ENCODE data around the gene NR6A1.
A peak's percentile ranks its signal among the peaks of the same experiment; 100 is the strongest.

The NR6A1 gene

DNA sequence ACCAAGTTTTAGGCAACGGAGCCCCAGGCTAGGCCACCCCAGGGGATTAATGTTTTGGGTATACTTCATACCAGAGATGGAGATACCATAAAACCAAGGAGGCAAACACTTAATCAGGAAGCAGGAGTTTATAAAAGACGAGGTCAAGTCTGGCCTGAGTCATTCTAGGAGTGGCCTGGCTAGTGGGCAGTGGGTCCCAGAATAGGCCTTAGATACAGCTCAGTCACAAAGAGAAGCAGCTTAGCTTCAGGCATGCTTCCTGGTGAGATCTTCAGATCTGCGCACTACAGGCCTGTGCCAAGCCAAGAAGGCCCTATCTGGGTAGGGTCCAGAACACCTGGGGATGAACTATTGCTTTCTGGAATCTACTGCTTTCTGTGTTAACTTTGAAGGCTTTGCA, 243.3 kb downstream of the NR6A1 start:
- no peaks in the 10 kb centered on the region for H3K27me3 ChIP-seq (ENCODE audit: insufficient read depth, insufficient read length)
- no peaks in the 10 kb centered on the region for H3K9me3 ChIP-seq (ENCODE audit: insufficient read depth, low read length)
- H3K4me3 ChIP-seq (ENCODE audit: insufficient read length, low read depth) = no peak overlapping the region
- no peak overlapping the region for H3K9ac ChIP-seq (ENCODE audit: insufficient read length, low read depth)
- TF ChIP-seq ZNF274 (IDR thresholded peaks at IDR 0.05; ENCODE audit: low read depth, low read length) (no peak), SUZ12 (IDR thresholded peaks at IDR 0.05; ENCODE audit: extremely low read depth, insufficient read depth, insufficient read length) (no peak), YY1 (IDR thresholded peaks at IDR 0.05; ENCODE audit: insufficient read depth, insufficient read length) (no peak)
- H3K4me1 ChIP-seq (ENCODE audit: insufficient read depth, insufficient read length) = peaks cover under 1% of the 10 kb centered on the region
- H3K36me3 ChIP-seq (ENCODE audit: insufficient read depth, insufficient read length, low read length) = peaks cover 20% of the 10 kb centered on the region
- no peak for DNase-seq (ENCODE audit: low read depth, low spot score)

DNA sequence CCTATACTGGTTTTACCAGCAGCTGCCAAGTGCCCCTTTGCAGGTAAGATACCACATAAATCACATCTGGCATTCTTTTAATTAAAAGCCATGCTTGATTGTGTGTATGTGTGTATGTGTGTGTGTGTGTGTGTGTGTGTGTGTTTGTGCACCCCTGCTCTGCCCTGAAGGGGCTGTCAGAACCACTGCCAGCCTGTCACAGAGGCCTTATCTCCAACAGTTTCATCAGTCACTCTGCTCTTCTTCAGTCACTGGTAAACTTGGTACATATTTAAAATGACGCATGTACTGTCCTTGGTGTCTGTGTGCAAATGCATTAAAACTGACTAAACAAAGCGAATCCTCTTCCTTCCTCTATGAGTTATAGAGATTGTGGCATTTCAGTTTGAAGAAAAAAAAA, 244.9 kb downstream of the NR6A1 start:
- H3K4me3 ChIP-seq (ENCODE audit: insufficient read length, low read depth) = no peak overlapping the region
- H3K4me1 ChIP-seq (ENCODE audit: insufficient read depth, insufficient read length) = no peaks in the 10 kb centered on the region
- TF ChIP-seq ZNF274 (IDR thresholded peaks at IDR 0.05; ENCODE audit: low read depth, low read length) = no peak
- TF ChIP-seq YY1 (IDR thresholded peaks at IDR 0.05; ENCODE audit: insufficient read depth, insufficient read length) = no peak
- no peak for TF ChIP-seq SUZ12 (IDR thresholded peaks at IDR 0.05; ENCODE audit: extremely low read depth, insufficient read depth, insufficient read length)
- peaks cover 18% of the 10 kb centered on the region for H3K36me3 ChIP-seq (ENCODE audit: insufficient read depth, insufficient read length, low read length)
- DNase-seq (ENCODE audit: low read depth, low spot score) = no peak
- H3K9ac ChIP-seq (ENCODE audit: insufficient read length, low read depth) = no peak overlapping the region
- no peaks in the 10 kb centered on the region for H3K9me3 ChIP-seq (ENCODE audit: insufficient read depth, low read length)
- no peaks in the 10 kb centered on the region for H3K27me3 ChIP-seq (ENCODE audit: insufficient read depth, insufficient read length)

DNA sequence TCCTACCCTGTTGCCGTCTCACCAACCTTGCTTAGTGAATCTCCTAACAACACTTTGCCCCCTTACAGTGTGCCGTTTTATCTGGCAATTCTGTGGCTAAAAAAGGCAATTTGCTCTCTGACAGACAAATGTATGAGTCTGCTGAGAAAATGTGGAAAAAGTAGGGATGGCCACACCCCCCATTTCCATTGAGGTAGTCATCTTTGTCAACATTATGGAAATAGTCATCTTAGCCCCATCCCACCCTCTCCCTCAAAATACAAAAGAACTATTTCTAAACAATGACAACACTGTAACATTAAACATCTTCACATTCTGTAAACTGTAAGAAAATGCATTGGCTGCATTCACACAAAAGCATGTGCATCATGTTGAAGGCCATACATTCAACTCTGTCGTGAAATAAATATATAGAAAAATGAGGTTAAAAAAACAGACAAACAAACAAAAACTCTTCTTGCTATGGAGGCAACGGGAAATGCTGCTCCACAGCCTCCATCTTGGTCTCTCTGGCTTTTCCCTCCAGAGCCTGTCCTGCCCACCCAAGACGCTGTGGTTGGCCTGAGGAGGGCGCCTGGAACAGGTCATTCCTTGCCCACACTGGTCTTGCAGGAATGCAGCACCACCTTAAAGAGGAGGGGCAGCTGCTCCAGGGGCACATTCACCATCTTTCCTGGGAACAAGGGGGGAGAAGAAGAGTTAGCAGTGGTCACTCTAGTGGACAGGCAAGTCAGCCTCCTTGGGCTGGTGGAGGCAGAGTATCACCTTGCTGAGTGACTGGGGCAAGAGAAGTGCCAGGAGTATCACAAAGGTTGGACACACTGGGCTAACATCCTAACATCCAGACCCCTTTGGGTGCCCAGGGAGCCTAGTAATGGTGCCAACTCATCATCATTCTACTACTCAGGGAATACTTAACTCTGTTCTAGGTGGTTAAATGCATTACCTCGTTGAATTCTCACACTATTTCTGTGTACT, 248.7 kb downstream of the NR6A1 start:
- TF ChIP-seq YY1 (IDR thresholded peaks at IDR 0.05; ENCODE audit: insufficient read depth, insufficient read length) (no peak), SUZ12 (IDR thresholded peaks at IDR 0.05; ENCODE audit: extremely low read depth, insufficient read depth, insufficient read length) (no peak), ZNF274 (IDR thresholded peaks at IDR 0.05; ENCODE audit: low read depth, low read length) (no peak)
- H3K9me3 ChIP-seq (ENCODE audit: insufficient read depth, low read length) = no peaks in the 10 kb centered on the region
- H3K9ac ChIP-seq (ENCODE audit: insufficient read length, low read depth) = no peak overlapping the region
- peak; percentile 20 for DNase-seq (ENCODE audit: low read depth, low spot score)
- H3K36me3 ChIP-seq (ENCODE audit: insufficient read depth, insufficient read length, low read length) = peaks cover 16% of the 10 kb centered on the region
- no peaks in the 10 kb centered on the region for H3K27me3 ChIP-seq (ENCODE audit: insufficient read depth, insufficient read length)
- no peak overlapping the region for H3K4me3 ChIP-seq (ENCODE audit: insufficient read length, low read depth)
- peaks cover 5% of the 10 kb centered on the region for H3K4me1 ChIP-seq (ENCODE audit: insufficient read depth, insufficient read length)

DNA sequence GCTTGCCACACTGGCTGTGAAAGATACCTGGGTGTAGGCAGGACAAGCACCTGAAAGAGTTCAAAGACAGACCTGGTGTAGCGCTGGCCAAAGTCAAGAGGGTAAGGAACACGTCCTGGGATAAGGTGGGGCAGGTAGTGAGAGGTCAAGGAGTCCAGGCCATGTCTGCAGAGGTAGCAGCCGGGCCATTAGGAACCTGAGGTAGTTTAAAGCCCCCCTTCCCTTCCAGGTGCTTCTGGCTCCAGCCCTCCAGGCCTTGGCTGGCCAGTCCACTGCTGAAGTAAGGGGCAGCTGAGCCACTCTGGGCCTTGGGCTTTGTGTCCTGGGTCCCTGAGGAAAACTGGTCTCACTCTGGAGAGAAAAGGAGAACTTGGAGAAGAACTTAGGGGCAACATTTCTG, 250.0 kb downstream of the NR6A1 start:
- Histone ChIP-seq H3K36me3 (ENCODE audit: insufficient read depth, insufficient read length, low read length) (peaks cover 12% of the 10 kb centered on the region), H3K9me3 (ENCODE audit: insufficient read depth, low read length) (no peaks in the 10 kb centered on the region), H3K27me3 (ENCODE audit: insufficient read depth, insufficient read length) (no peaks in the 10 kb centered on the region), H3K4me3 (ENCODE audit: insufficient read length, low read depth) (no peak overlapping the region), H3K9ac (ENCODE audit: insufficient read length, low read depth) (no peak overlapping the region), H3K4me1 (ENCODE audit: insufficient read depth, insufficient read length) (peaks cover 5% of the 10 kb centered on the region)
- DNase-seq (ENCODE audit: low read depth, low spot score) = no peak
- TF ChIP-seq YY1 (IDR thresholded peaks at IDR 0.05; ENCODE audit: insufficient read depth, insufficient read length) = no peak
- no peak for TF ChIP-seq SUZ12 (IDR thresholded peaks at IDR 0.05; ENCODE audit: extremely low read depth, insufficient read depth, insufficient read length)
- no peak for TF ChIP-seq ZNF274 (IDR thresholded peaks at IDR 0.05; ENCODE audit: low read depth, low read length)

DNA sequence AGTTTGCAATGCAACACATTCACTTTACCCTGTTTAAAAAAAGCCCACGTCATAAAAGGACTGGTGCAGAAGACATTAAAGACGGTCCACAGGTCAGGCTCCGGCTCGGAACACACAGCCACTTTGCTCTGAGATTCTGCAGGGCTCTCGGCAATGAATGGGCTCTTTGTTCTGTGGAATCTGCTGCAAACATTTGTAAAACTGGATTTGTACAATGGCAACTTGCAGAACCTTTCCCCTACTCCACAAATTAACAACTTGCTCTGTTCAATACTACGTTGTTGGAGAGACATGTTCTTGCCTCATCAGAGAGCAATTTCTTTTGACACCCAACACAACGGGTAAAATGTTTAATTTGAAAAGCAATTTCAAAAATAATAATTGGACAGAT, 250.9 kb downstream of the NR6A1 start:
- no peak overlapping the region for H3K4me3 ChIP-seq (ENCODE audit: insufficient read length, low read depth)
- H3K9ac ChIP-seq (ENCODE audit: insufficient read length, low read depth) = no peak overlapping the region
- peaks cover 7% of the 10 kb centered on the region for H3K36me3 ChIP-seq (ENCODE audit: insufficient read depth, insufficient read length, low read length)
- DNase-seq (ENCODE audit: low read depth, low spot score) = no peak
- TF ChIP-seq ZNF274 (IDR thresholded peaks at IDR 0.05; ENCODE audit: low read depth, low read length) = no peak
- H3K27me3 ChIP-seq (ENCODE audit: insufficient read depth, insufficient read length) = no peaks in the 10 kb centered on the region
- H3K9me3 ChIP-seq (ENCODE audit: insufficient read depth, low read length) = no peaks in the 10 kb centered on the region
- peaks cover 5% of the 10 kb centered on the region for H3K4me1 ChIP-seq (ENCODE audit: insufficient read depth, insufficient read length)

DNA sequence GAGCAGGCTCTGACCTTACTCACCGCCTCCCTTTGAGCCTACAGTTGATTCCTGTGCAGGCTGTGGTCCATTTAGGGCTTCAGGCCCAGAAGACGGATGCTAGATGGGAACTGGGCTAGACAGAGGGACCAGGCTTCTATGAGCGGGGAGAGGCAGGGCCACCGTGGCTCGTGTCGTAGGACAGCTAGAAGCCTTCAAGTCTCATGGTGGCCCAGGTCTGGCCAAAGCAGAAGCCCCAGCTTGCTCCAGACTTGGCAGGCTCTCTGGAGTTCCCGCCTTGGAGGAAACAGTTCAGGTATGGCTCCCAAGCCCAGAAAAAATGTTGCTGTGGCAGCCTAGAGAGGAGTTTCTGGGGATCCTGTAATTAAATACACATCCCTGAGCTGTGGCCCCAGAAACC, 253.0 kb downstream of the NR6A1 start:
- no peaks in the 10 kb centered on the region for H3K9me3 ChIP-seq (ENCODE audit: insufficient read depth, low read length)
- no peak for TF ChIP-seq YY1 (IDR thresholded peaks at IDR 0.05; ENCODE audit: insufficient read depth, insufficient read length)
- no peak for TF ChIP-seq ZNF274 (IDR thresholded peaks at IDR 0.05; ENCODE audit: low read depth, low read length)
- no peak for TF ChIP-seq SUZ12 (IDR thresholded peaks at IDR 0.05; ENCODE audit: extremely low read depth, insufficient read depth, insufficient read length)
- H3K9ac ChIP-seq (ENCODE audit: insufficient read length, low read depth) = no peak overlapping the region
- DNase-seq (ENCODE audit: low read depth, low spot score) = no peak
- no peak overlapping the region for H3K4me3 ChIP-seq (ENCODE audit: insufficient read length, low read depth)
- no peaks in the 10 kb centered on the region for H3K27me3 ChIP-seq (ENCODE audit: insufficient read depth, insufficient read length)
- peaks cover 7% of the 10 kb centered on the region for H3K36me3 ChIP-seq (ENCODE audit: insufficient read depth, insufficient read length, low read length)
- peaks cover 5% of the 10 kb centered on the region for H3K4me1 ChIP-seq (ENCODE audit: insufficient read depth, insufficient read length)

DNA sequence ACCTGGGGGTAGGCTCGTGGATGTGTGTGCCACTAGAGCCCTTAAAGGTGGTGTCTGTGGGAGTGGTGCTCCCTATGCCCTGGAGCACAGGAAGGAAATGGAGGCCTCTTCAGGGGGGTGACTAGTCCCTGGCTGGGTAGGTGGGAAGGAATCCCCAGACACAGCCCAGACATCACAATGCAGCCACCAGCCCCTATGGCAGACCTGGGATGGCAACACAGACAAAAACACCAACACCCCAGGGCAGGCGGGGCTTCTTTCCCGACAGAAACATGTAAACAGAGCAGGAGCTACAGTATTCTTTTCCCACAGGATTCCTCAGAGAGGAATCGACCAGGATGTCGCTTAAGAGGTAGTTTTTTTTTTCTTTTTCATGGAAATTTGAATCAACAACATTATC, 253.5 kb downstream of the NR6A1 start:
- Histone ChIP-seq H3K9ac (ENCODE audit: insufficient read length, low read depth) (no peak overlapping the region), H3K9me3 (ENCODE audit: insufficient read depth, low read length) (no peaks in the 10 kb centered on the region), H3K4me1 (ENCODE audit: insufficient read depth, insufficient read length) (peaks cover 5% of the 10 kb centered on the region), H3K36me3 (ENCODE audit: insufficient read depth, insufficient read length, low read length) (peaks cover 7% of the 10 kb centered on the region), H3K27me3 (ENCODE audit: insufficient read depth, insufficient read length) (no peaks in the 10 kb centered on the region), H3K4me3 (ENCODE audit: insufficient read length, low read depth) (no peak overlapping the region)
- no peak for DNase-seq (ENCODE audit: low read depth, low spot score)
- no peak for TF ChIP-seq SUZ12 (IDR thresholded peaks at IDR 0.05; ENCODE audit: extremely low read depth, insufficient read depth, insufficient read length)
- no peak for TF ChIP-seq YY1 (IDR thresholded peaks at IDR 0.05; ENCODE audit: insufficient read depth, insufficient read length)
- TF ChIP-seq ZNF274 (IDR thresholded peaks at IDR 0.05; ENCODE audit: low read depth, low read length) = no peak
